HCEC 1CT (cell line): ENCODE measurements around the gene YES1.
"Not testable (repeated sequence)": the region's sequence is repeated elsewhere in the genome, so short reads cannot be mapped to it uniquely, and the experiment has no call there.

Experiments
- DNase-seq: peaks from one replicate; pipeline ENCODE4 v3.0.0-alpha.2; 2017

YES1 gene

DNA sequence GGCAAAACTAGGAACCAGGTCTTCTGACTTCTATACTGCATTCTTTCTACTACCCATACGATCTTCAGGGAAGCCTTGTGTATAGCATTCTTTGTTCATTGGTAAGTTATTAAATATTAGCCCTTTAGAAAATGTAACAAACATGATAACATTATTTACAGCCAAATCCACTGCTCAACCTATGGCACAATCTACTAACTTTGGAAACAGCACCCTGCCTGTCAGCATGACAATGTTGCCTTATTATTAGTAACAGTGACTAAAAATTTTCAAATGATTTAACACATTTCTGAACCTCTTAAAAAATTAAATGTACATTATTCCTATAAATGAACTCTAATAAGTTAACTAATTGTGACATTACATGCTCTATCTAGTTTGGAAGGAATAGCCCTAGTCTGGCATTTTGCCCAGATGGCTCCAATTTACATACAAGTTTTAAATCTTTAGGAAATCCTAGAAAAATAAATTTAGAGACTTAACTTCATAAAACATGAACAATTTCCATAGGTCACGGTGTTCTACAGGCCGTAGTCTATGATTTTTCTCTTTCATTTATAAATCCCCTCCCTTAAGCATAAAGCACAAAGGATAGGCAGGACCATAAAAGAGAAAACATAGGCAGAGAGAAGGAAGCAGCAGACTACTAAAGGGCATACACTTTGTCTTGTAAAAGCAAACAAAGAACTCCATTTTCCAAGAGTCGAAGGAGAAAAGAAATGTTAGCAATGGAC lies 33.7 kb downstream of the YES1 start:
- no peak for DNase-seq

DNA sequence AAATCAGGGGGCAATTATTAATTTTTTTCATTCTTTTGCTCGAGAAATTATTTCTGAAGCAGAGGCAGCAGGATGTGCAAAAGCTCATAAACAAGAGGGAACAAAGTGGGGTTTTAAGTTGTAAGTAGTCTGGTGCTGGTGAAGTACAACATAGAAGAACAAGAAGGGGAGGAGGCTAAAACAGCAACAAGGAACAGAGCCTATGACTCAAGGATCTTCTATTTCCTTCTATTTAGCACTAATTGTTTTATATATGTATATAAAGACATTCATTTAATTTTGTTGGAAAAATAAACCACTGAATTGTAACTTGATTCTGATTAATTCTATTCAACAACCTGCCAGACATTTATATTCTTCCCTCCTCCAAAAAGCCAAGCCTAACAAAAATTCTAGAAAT lies 35.0 kb downstream of the YES1 start:
- no peak for DNase-seq

- not testable (repeated sequence) for DNase-seq
Observed at GRCh38 chr18:776044-776443, 36.0 kb downstream of the YES1 start.

GRCh38 chr18:774811-775210 lies 37.2 kb downstream of the YES1 start:
- no peak for DNase-seq

GRCh38 chr18:773980-774624 lies 37.9 kb downstream of the YES1 start:
- DNase-seq, result no peak

GRCh38 chr18:770583-770961 lies 41.5 kb downstream of the YES1 start:
- no peak for DNase-seq

DNA sequence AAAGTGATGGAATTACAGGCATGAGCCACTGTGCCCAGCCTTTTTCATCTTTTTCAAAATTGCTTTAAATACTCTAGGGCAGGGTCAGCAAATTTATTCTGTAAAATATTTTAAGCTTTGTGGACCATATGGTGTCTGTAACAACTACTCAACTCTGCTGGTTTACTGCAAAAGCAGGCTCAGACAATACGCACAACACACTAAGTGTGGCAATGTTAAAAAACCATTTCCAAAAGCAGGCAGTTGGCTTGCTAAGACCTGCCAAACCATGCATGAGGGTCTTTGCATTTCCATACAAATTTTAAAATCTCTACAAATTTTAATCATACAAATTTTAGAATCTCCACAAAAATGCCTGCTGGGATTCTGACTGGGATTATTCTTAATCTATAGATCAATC lies 44.1 kb downstream of the YES1 start:
- DNase-seq, result no peak

DNA sequence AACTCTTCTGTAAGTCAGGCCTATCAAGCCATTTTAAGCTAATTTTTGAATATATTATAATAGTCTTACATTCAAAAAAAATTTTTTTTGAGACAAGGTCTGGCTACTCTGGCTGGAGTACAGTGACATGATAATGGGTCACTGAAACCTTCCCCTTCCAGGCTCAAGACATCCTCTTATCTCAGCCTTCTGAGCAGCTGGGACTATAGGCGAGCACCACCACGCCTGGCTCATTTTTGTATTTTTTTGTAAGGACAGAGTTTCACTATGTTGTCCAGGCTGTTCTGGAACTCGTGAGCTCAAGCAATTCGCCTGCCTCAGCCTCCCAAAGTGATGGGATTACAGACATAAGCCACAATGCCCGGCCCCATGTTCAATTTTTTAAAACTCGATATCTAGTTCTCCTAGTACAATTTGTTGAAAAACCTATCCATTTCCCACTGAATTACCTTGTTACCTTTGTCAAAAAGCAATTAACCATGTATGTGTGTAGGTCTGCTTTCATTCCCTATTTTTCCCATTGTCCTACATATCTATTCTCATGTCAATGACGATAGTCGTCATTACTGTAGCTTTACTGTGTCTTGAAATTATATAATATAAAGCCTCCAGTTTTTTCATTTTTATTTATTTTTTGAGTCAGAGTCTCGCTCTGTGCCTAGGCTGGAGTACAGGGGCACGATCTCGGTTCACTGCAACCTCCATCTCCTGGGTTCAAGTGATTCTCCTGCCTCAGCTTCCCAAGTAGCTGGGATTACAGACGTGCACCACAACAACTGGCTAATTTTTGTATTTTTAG lies 44.8 kb downstream of the YES1 start:
- DNase-seq, result no peak

DNA sequence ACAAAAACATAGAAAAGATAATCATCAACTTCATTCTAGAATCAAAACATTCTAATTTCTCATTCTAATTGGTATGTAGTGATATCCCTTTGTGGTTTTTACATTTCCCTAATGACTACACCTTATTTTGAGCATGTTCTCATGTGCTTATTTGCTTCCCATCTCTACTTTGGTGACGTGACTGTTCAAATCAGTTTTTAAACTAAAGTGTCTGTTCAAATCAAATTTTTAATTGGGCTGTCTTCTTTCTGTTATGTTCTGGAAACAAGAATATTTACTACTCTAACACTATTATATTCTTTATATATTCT lies 45.5 kb downstream of the YES1 start:
- DNase-seq, result no peak

- no peak for DNase-seq
Observed at GRCh38 chr18:765764-766549, 46.1 kb downstream of the YES1 start.

DNA sequence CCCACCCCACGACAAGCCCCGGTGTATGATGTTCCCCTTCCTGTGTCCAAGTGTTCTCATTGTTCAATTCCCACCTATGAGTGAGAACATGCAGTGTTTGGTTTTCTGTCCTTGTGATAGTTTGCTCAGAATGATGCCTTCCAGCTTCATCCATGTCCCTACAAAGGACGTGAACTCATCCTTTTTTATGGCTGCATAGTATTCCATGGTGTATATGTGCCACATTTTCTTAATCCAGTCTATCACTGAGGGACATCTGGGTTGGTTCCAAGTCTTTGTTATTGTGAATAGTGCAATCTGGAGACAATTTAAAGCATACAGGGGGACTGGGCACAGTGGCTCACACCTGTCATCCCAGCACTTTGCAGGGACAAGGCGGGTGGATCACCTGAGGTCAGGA lies 52.2 kb downstream of the YES1 start:
- DNase-seq, result not testable (repeated sequence)

- no peak for DNase-seq
Observed at GRCh38 chr18:755506-755905, 56.5 kb downstream of the YES1 start.

GRCh38 chr18:754656-755055 lies 57.4 kb downstream of the YES1 start:
- no peak for DNase-seq

GRCh38 chr18:750456-750855 lies 61.6 kb downstream of the YES1 start:
- DNase-seq, result no peak

GRCh38 chr18:744832-745597 lies 67.0 kb downstream of the YES1 start:
- no peak for DNase-seq

GRCh38 chr18:741931-742512 lies 70.0 kb downstream of the YES1 start:
- DNase-seq, result peak; percentile 59

GRCh38 chr18:732371-732770 lies 79.7 kb downstream of the YES1 start:
- no peak for DNase-seq

- peak; percentile 5 for DNase-seq
Observed at GRCh38 chr18:731185-731584, 80.9 kb downstream of the YES1 start.

- DNase-seq, result no peak
Observed at GRCh38 chr18:730692-731091, 81.3 kb downstream of the YES1 start.

DNA sequence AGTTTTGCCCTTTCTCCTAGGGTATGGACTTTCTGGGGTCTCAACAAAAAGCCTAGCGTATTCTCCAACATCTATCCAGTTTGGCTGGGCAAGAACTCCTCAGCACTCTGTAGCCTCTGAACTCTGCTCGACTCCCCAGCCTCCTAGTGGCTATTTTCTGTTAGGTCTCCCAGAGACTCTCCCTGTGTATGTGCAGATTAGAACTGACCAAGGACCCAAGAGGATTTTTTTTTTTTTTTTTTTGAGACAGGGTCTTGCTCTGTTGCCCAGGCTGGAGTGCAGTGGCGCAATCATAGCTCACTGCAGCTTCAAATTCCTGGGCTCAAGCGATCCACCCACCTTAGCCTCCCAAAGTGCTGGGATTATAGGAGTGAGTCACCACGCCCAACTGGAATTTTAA lies 81.9 kb downstream of the YES1 start:
- peak; percentile 22 for DNase-seq

- DNase-seq, result no peak
Observed at GRCh38 chr18:725646-726045, 86.4 kb downstream of the YES1 start.

DNA sequence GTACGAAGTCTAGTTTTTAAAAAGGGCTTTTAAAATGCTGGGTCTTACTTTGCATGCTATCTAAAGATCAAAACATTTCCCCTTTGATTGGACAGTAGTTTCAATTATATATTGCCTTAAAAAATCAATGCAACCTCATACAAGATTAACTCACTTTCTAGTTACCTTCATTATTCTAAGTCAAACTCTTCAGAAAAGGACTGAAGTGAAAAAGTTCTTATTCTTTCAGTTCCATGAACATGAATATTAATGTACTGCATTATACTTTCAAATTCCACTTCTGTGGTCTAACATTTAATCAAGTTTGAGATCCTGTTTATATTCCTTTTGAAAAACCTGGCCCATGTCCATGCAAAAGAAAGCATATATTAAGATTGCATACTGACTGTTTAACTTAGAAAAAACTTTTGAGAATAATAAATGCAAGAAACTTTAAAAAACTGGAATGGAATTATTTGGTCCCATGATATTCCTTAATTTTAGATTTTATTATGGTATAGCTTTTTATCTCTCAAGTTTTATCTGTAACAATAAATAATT lies 88.4 kb downstream of the YES1 start:
- DNase-seq, result no peak
